RWPE2 (cell line): ENCODE results near the gene ENO4.

Experiments used
- ATAC-seq: fragments of 200-7000 bp; cut with Tn5 transposase; 3 replicates; pipeline ENCODE4 v1.9.1; 2021; ENCODE audit warnings: low read depth
- DNase-seq: peaks from one replicate; pipeline ENCODE4 v3.0.0-alpha.2; 2020; ENCODE audit warnings: low spot score
- H3K27ac ChIP-seq: fragments of 450-650 bp; 2 replicates; pipeline ENCODE4 v1.5.1; 2017; ENCODE audit warnings: mild to moderate bottlenecking; ENCODE audit not compliant: poor library complexity, severe bottlenecking
- H3K27me3 ChIP-seq: fragments of 250-450 bp; sonication (Bioruptor Pico); 2 replicates; pipeline ENCODE4 v1.5.1; 2021; ENCODE audit warnings: mild to moderate bottlenecking, moderate library complexity; ENCODE audit not compliant: insufficient read depth, poor library complexity, severe bottlenecking
- H3K36me3 ChIP-seq: fragments of 250-450 bp; sonication (Bioruptor Pico); 2 replicates; pipeline ENCODE4 v1.5.1; 2020; ENCODE audit warnings: low read depth, mild to moderate bottlenecking, moderate library complexity
- H3K4me1 ChIP-seq: fragments of 250-450 bp; sonication (Bioruptor Pico); 2 replicates; pipeline ENCODE4 v1.5.1; 2021; ENCODE audit warnings: mild to moderate bottlenecking, moderate library complexity; ENCODE audit not compliant: insufficient read depth, poor library complexity, severe bottlenecking
- H3K4me3 ChIP-seq: fragments of 250-450 bp; sonication (Bioruptor Pico); 2 replicates; pipeline ENCODE4 v1.5.1; 2021; ENCODE audit warnings: mild to moderate bottlenecking, moderate library complexity; ENCODE audit not compliant: severe bottlenecking
- H3K9me3 ChIP-seq: fragments of 250-450 bp; sonication (Bioruptor Pico); 2 replicates; pipeline ENCODE4 v1.5.1; 2021; ENCODE audit warnings: mild to moderate bottlenecking, moderate library complexity; ENCODE audit not compliant: severe bottlenecking
- CTCF ChIP-seq: fragments of 450-650 bp; IDR thresholded peaks from one replicate; pipeline ENCODE4 v1.5.1; 2017; ENCODE audit warnings: mild to moderate bottlenecking, moderate library complexity; ENCODE audit not compliant: poor library complexity, severe bottlenecking

The ENO4 gene

GRCh38 chr10:116829711-116830110, 19.6 kb upstream of the ENO4 start:
- H3K9me3 ChIP-seq: no peaks in the 10 kb centered on the region
- ATAC-seq: no peak

GRCh38 chr10:116831086-116831485, 18.2 kb upstream of the ENO4 start:
- ATAC-seq: no peak

More at GRCh38 chr10:116829711-116830110, 19.6 kb upstream of the ENO4 start:
- DNase-seq: no peak
- no peak overlapping the region for H3K4me3 ChIP-seq
- no peaks in the 10 kb centered on the region for H3K4me1 ChIP-seq
- no peaks in the 10 kb centered on the region for H3K36me3 ChIP-seq
- no peak for TF ChIP-seq CTCF
- no peak overlapping the region for H3K27ac ChIP-seq
- no peaks in the 10 kb centered on the region for H3K27me3 ChIP-seq

GRCh38 chr10:116831790-116832189, 17.5 kb upstream of the ENO4 start:
- Histone ChIP-seq H3K4me3 (no peak overlapping the region), H3K27me3 (no peaks in the 10 kb centered on the region), H3K27ac (no peak overlapping the region), H3K36me3 (no peaks in the 10 kb centered on the region), H3K9me3 (no peaks in the 10 kb centered on the region), H3K4me1 (no peaks in the 10 kb centered on the region)
- TF ChIP-seq CTCF: no peak
- ATAC-seq: no peak
- no peak for DNase-seq

More at GRCh38 chr10:116831086-116831485, 18.2 kb upstream of the ENO4 start:
- Histone ChIP-seq H3K4me3 (no peak overlapping the region), H3K9me3 (no peaks in the 10 kb centered on the region), H3K4me1 (no peaks in the 10 kb centered on the region), H3K36me3 (no peaks in the 10 kb centered on the region), H3K27ac (no peak overlapping the region), H3K27me3 (no peaks in the 10 kb centered on the region)
- no peak for TF ChIP-seq CTCF
- DNase-seq: no peak

- DNase-seq (no peak), ATAC-seq (no peak)
- Histone ChIP-seq H3K27ac (no peak overlapping the region), H3K4me1 (no peaks in the 10 kb centered on the region), H3K4me3 (no peak overlapping the region), H3K9me3 (no peaks in the 10 kb centered on the region), H3K27me3 (no peaks in the 10 kb centered on the region), H3K36me3 (no peaks in the 10 kb centered on the region)
- TF ChIP-seq CTCF: no peak
These were observed 15.0 kb upstream of the ENO4 start for GRCh38 chr10:116833986-116834985.

- Histone ChIP-seq H3K27me3 (no peaks in the 10 kb centered on the region), H3K27ac (no peak overlapping the region), H3K4me1 (no peaks in the 10 kb centered on the region), H3K9me3 (no peaks in the 10 kb centered on the region), H3K4me3 (no peak overlapping the region), H3K36me3 (no peaks in the 10 kb centered on the region)
- DNase-seq (no peak), ATAC-seq (no peak)
- no peak for TF ChIP-seq CTCF
These were observed 13.6 kb upstream of the ENO4 start for GRCh38 chr10:116835658-116836057.
